NCI-H1436 treated with DMSO at 0.1 percent for 48 hours (cell line): Measurements from ENCODE around the gene RAB31.
"Not testable (repeated sequence)": the region's sequence is repeated elsewhere in the genome, so short reads cannot be mapped to it uniquely, and the experiment has no call there.

Source experiments
- DNase-seq: peaks from one replicate; lab custom pipeline; 2025; lab: John Stamatoyannopoulos, UW

Gene RAB31, protein sequence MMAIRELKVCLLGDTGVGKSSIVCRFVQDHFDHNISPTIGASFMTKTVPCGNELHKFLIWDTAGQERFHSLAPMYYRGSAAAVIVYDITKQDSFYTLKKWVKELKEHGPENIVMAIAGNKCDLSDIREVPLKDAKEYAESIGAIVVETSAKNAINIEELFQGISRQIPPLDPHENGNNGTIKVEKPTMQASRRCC

DNA sequence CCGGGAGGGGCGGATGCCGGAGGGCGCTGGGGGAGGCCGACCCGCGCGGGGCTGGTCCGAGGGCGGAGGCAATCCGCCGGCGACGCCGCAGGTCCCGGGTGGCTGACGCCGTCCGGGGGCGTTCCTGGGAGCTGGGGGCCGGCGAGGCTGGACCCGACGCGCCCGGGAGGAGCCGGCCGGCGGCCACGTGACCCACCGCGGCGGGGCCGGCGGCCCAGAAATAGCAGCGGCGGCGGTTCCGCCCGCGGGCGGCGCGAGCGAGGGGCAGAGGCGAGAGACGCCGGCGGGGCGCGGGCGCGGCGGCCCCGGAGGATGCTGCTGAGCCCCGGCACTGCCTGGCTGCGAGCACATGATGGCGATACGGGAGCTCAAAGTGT, at the start of gene RAB31:
RAB31 (plus strand) TSS at position 245 of the 377 bp plus-strand sequence; CDS start at position 350, 105 bp downstream.
- no peak for DNase-seq

- no peak for DNase-seq
Observed at GRCh38 chr18:9659499-9660375, 48.4 kb upstream of the RAB31 start.

- no peak for DNase-seq
Observed at GRCh38 chr18:9661564-9661963, 46.5 kb upstream of the RAB31 start.

- no peak for DNase-seq
Observed at GRCh38 chr18:9663377-9663776, 44.7 kb upstream of the RAB31 start.

DNA sequence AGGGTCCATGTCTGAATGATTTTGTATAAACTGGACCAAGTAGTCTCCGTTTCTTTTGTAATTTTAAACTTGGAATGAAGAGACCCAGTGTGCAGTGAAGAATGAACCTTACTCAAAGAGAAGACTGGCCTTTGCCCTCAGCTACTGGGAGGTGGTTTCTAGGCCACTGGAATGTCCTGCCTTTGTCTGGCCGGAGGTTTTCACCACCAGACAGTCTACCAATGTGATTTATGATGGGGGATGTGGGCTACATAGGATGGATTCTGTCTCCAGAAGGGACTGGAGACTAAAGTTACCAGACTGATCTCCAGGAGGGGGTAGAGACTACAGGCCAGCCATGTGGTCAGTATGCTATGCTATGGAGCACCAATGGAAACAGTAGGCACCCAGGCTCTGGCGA, 42.8 kb upstream of the RAB31 start:
- no peak for DNase-seq

DNA sequence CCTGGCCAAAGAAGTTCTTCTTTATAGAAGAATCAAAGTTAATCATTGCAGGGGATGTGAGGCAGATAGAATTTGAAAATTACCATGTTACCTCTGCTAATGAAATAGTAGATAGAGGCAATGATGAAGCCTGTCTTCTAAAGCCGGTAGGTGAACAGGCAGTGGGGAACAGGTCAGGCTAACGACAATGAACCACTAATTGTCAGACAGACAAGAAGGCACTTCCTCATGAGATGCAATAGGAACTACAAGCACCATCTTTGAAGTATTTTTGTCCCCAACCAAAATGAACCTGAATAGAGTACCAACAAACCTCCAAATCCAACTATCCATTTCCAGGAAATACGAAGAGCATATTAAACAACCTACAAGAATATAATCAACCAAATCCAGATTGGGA, 41.6 kb upstream of the RAB31 start:
- no peak for DNase-seq

- no peak for DNase-seq
Observed at GRCh38 chr18:9669016-9669415, 39.1 kb upstream of the RAB31 start.

GRCh38 chr18:9671214-9671613, 36.9 kb upstream of the RAB31 start:
- DNase-seq, result no peak

- DNase-seq, result no peak
Observed at GRCh38 chr18:9673296-9674251, 34.5 kb upstream of the RAB31 start.

- not testable (repeated sequence) for DNase-seq
Observed at GRCh38 chr18:9678216-9678615, 29.9 kb upstream of the RAB31 start.

- no peak for DNase-seq
Observed at GRCh38 chr18:9679125-9679524, 29.0 kb upstream of the RAB31 start.

GRCh38 chr18:9681217-9681616, 26.9 kb upstream of the RAB31 start:
- DNase-seq, result no peak

- no peak for DNase-seq
Observed at GRCh38 chr18:9682572-9682971, 25.5 kb upstream of the RAB31 start.

DNA sequence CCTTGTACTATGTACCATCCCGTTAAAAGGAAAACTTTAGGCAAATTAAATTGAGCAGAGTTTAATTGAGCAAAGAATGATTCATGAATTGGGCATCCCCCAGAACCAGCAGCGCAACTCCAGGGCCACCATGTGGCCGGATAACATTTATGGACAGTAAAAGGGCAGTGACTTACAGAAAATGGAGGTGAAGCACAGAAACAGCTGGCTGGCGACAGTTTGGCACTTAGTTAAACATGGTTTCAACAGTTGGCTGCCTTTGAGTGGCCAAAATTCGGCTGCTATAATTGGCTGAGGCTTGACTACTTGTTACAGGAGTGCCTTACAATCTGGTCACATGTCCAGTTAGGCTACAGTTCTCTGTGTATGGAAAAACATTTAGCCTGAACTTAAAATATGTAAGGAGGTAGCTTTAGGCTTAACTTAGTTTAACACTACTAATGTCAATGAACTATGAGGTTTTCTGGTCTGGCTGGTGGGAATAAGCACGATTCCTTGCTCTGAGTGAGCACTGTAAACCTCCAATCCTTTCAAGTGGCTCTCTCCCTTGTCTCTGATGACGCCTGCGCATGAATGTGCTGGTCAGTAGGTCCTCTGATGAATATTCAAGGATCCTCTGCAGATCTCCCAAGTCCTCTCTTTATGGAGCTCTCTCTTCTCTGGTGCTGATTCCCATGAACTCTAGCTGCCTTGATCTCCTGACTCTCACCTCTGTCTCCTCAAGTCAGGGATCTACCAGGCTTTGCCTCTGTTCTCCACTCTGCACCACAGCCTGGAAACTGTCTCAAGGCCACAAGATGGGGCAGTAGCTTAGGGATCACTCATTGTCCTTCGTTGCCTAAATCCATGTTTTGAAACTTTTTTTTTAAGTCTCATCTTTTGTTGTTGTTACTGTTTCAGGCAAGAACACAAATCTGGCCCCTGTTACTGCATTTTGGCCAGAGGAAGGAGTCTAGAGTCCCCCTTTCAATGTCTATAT, 24.4 kb upstream of the RAB31 start:
- no peak for DNase-seq

DNA sequence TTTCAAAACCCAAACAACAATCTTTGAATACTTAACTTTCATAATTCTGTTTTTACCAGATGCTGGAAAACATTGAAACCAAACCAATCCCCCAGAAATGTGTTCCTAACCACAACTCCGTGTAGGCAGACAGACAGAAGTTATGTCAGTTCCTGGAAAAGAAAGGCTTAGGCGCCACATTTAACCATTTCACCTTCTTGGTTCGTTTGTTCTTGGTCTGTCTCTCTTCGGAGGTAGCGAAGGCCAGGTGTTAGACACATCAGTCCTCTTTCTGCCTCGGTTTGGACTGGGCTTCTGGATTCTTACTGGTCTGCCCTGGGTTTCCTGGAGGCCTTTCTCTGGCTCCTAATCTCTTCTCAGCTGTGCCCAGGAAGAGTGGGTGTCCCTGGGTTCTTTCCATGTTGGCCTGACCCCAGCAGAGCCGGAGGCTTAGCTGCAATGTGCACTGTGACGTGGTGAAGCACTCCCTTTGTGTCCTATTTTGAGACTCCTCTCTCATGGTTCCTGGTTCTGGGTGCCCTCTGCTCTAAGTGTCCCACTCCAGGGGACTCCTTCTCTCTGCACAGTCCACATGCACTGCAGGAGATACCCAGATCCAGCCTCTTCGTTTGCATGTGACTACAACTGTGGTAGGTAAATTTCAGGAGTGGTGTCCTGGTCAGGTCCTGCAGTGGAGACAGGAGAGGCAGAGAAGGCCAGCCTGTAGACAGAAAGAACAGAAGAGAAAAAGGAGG, 23.1 kb upstream of the RAB31 start:
- DNase-seq, result no peak

- no peak for DNase-seq
Observed at GRCh38 chr18:9685615-9685890, 22.5 kb upstream of the RAB31 start.

- no peak for DNase-seq
Observed at GRCh38 chr18:9688036-9688741, 19.9 kb upstream of the RAB31 start.

DNA sequence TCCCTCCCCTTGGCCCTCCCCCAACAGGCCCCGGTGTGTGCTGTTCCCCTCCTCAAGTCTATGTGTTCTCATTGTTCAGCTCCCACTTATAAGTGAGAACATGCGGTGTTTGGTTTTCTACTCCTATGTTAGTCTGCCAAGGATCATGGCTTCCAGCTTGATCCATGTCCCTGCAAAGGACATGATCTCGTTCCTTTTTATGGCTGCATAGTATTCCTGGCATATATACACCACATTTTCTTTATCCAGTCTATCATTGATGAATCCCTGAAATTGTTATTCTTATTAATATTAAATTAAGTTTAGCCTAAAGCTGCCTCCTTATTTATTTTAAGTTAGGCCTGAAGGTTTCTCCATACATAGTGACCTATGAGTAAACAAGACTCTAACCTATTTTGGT, 18.8 kb upstream of the RAB31 start:
- DNase-seq, result no peak

DNA sequence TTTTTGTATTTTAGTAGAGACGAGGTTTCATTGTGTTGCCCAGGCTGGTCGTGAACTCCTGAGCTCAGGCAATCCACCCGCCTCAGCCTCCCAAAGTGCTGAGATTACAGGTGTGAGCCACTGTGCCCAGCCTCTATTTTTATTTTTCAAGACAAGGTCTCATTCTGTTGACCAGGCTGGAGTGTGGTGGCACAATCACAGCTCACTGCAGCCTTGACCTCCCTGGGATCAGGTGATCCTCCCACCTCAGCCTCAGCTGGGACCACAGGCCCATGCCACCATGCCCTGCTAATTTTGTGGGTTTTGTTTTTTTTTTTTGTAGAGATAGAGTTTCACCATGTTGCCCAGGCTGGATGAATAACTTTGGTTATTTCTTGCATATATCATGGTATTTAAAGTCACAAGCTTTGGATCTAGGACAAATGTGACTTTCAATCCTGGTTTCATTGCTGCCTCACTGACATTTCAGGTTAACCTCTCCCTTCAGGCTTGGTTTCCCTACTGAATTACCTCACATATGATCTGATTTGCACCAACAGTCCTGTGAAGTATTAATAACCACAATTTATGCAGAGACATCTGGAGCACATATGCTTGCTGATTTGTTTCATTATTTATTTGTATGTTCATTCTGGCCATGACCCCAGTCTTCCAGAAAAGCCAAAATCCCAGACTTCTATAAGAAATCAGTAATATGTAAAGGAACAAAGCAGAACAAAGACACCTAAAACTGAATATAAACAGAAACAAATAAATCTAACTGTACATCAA, 17.5 kb upstream of the RAB31 start:
- DNase-seq, result no peak
